Activated CD4-positive, alpha-beta memory T cell treated with anti-CD3 and anti-CD28 coated beads, Interleukin-2, amount 10 ng/mL, durations not matched to agents 7 days and 5 days (primary cell): ENCODE data around the gene OGFOD3. TPM values are rescaled to one million over a fixed set of nuclear protein-coding genes. Genes with fewer than 3 reads are reported as not detected.

Experiments
- CTCF ChIA-PET: fragments of 350-600 bp; sonication (Branson Sonifier 250); formaldehyde crosslinking; loops from one replicate; lab custom pipeline; 2021; ENCODE audit warnings: antibody characterized with exemption, inconsistent platforms; lab: Charles Lee
- POLR2A ChIA-PET: fragments of 350-600 bp; sonication (Branson Sonifier 250); formaldehyde crosslinking; loops from one replicate; lab custom pipeline; 2021; ENCODE audit warnings: antibody characterized with exemption; lab: Charles Lee
- DNase-seq: peaks from one replicate; pipeline ENCODE4 v3.0.0-alpha.2; 2020
- H3K27ac Mint-ChIP-seq: one replicate; pipeline ENCODE4 v1.8.0; 2021; ENCODE audit warnings: mild to moderate bottlenecking, mixed read lengths
- H3K27me3 Mint-ChIP-seq: one replicate; pipeline ENCODE4 v1.8.0; 2021; ENCODE audit warnings: mixed read lengths
- H3K36me3 Mint-ChIP-seq: one replicate; pipeline ENCODE4 v1.8.0; 2021; ENCODE audit warnings: low read depth, mixed read lengths
- H3K4me1 Mint-ChIP-seq: one replicate; pipeline ENCODE4 v1.8.0; 2021; ENCODE audit warnings: mixed read lengths
- H3K4me3 Mint-ChIP-seq: one replicate; pipeline ENCODE4 v1.8.0; 2021; ENCODE audit warnings: mild to moderate bottlenecking, mixed read lengths
- H3K9me3 Mint-ChIP-seq: one replicate; pipeline ENCODE4 v1.8.0; 2021; ENCODE audit warnings: mixed read lengths
- total RNA-seq, 2 experiments: library from RNA; stranded (reverse); gene quantifications; one replicate each; pipeline ENCODE4 v1.2.3, GENCODE V29; 2021

Gene OGFOD3
- total RNA-seq, 2 experiments from 2014 or later, result 26.7 to 29.4 TPM

DNA sequence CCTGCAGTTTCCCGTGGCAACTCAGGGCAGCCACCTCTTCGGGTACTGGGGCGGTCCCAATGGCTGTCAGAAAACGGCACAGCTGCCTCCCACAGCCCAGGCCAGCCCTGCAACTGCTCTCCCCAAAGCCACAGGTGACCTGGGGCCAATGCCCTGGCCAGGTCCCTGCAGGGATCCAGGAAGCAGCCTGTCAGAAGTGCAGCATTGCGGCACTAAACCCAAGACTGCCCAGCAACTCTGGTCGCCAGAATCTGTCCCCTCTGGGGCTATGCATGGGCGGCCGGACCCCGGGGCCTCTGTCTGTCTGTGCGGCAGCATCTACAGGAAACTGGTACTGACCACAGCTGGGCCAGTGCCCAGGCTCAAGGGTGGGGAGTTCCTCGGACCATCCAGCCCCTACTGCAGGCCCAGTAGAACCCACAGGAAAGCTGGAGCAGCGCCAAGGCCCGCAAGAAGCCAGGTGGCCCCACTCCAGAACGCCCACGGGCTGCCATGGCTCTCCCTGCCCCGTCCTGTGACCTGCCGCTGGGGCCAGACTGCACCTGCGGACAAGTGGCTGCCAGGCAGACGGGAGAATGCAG, 26.6 kb upstream of the OGFOD3 start:
- Mint-ChIP-seq H3K4me3 (no peak overlapping the region), H3K9me3 (no peaks in the 10 kb centered on the region), H3K36me3 (peaks cover 43% of the 10 kb centered on the region), H3K4me1 (peaks cover 26% of the 10 kb centered on the region), H3K27me3 (no peaks in the 10 kb centered on the region), H3K27ac (no peak overlapping the region)
- CTCF ChIA-PET, result no interaction called here
- DNase-seq, result no peak
- POLR2A ChIA-PET, result interaction anchor here (1.0 kb wide), 1 partner anchor 12 kb away, joined by 3 read pairs; no protein-coding TSS in a partner anchor

DNA sequence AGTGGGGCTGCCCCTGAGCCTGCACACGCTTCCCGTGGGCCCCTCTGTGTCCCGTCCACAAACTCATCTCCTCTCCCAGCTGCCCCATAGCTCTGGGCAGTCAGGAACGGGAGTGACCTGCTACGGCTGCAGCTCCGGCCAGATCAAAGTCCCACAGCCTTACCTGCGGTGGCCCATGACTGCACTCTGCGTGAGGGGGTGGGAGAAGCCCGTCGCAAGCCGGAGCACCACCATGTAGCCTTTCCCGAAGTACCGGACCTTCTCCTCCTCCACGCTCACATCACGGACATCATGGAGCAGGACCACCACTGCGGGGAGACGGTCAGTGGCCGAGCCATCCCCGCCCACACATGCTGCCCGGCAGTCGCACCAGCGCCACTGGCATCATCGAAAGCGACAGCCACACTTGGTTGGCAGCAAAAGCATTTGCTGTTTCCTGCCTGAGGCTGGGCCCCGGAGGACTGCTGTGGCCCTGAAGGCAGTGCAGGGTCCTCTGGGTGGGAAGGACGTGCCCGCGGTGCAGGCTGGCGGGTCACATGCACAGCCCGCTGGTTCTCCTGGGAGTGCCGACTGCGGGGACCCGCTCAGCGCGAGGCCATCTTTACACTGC, 26.0 kb upstream of the OGFOD3 start:
- H3K27me3 Mint-ChIP-seq, result no peaks in the 10 kb centered on the region
- H3K4me1 Mint-ChIP-seq, result peaks cover 26% of the 10 kb centered on the region
- H3K27ac Mint-ChIP-seq, result no peak overlapping the region
- H3K9me3 Mint-ChIP-seq, result no peaks in the 10 kb centered on the region
- ChIA-PET POLR2A (interaction anchor here (1.0 kb wide), 1 partner anchor 13 kb away, joined by 3 read pairs; no protein-coding TSS in a partner anchor), CTCF (no interaction called here)
- no peak overlapping the region for H3K4me3 Mint-ChIP-seq
- peaks cover 37% of the 10 kb centered on the region for H3K36me3 Mint-ChIP-seq
- no peak for DNase-seq

DNA sequence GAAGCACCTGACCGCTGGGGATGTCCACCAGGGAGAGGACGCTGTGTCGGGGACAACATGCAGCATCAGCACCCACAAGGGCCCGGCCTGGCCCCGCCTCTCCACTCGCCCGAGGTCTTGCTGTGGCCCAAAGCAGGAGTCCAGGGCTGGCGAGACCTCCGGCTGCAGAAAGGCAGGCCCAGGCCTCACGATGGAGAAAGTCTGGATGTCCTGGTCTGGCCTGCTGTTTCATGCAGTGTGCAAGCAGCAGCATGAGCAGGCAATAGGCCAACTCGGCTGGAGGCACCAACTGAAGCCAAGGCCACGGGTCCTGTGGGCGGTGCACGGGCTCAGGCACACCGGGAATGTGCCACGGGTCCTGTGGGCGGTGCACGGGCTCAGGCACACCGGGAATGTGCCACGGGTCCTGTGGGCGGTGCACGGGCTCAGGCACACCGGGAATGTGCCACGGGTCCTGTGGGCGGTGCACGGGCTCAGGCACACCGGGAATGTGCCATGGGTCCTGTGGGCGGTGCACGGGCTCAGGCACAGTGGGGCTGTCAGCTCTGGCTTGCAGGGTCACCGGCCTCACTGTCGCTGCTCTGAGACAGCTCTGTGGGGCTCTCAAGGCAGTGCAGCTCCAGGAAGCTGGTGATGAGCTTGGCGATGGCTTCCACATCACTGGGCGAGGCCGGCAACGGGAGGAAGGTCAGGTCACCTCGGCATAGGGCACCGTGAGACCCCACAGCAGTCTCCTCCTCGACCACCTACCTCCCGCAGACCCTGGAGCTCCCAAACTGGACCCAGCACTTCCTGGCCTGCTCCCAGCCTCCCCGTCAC, 25.3 kb upstream of the OGFOD3 start:
- CTCF ChIA-PET, result no interaction called here
- Mint-ChIP-seq H3K4me1 (peaks cover 22% of the 10 kb centered on the region), H3K36me3 (peaks cover 32% of the 10 kb centered on the region), H3K27me3 (no peaks in the 10 kb centered on the region), H3K27ac (no peak overlapping the region), H3K4me3 (no peak overlapping the region), H3K9me3 (no peaks in the 10 kb centered on the region)
- POLR2A ChIA-PET, result interaction anchor here (1.0 kb wide), 1 partner anchor 14 kb away, joined by 3 read pairs; no protein-coding TSS in a partner anchor
- DNase-seq, result no peak

GRCh38 chr17:82442643-82443464, 24.5 kb upstream of the OGFOD3 start:
- Mint-ChIP-seq H3K4me3 (no peak overlapping the region), H3K9me3 (no peaks in the 10 kb centered on the region), H3K27me3 (no peaks in the 10 kb centered on the region), H3K4me1 (peaks cover 19% of the 10 kb centered on the region), H3K27ac (no peak overlapping the region), H3K36me3 (peaks cover 33% of the 10 kb centered on the region)
- ChIA-PET POLR2A (interaction anchor here (0.8 to 1.6 kb wide), 3 partner anchors 15 to 24 kb away, joined by 3 to 4 read pairs (median 3); partner anchors contain the start of gene NARF), CTCF (no interaction called here)
- DNase-seq, result no peak

DNA sequence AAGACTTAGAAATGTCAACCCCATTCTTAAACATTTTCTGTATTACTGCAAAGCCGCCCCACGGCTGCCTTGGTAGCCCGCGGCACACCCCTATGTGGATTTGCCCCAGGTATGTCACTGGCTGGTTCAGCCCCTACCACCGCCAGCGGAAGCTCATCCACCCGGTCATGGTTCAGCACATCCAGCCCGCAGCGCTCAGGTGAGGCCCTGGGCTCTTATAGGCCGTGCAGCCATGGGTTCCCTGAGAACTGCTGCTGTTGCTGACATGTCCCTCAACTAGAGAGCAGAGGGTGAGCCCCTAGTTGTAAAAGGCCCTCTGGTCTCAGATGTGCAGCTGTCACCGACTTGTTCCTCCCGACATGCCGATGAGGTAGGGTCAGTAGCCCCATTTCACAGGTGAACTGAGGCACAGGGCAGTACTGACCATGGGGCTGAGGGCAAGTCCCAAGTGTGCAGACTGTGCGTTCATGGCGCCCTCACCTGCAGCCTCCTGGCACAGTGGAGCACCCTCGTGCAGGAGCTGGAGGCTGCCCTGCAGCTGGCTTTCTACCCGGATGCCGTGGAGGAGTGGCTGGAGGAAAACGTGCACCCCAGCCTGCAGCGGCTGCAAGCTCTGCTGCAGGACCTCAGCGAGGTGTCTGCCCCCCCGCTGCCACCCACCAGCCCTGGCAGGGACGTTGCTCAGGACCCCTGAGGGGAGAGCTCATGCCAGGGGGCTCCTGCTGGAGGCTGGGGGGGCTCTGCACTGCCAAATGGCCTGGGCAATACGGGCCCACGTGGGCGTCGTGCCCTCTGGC, 23.5 kb upstream of the OGFOD3 start:
- no peak overlapping the region for H3K4me3 Mint-ChIP-seq
- no peaks in the 10 kb centered on the region for H3K9me3 Mint-ChIP-seq
- H3K36me3 Mint-ChIP-seq, result peaks cover 34% of the 10 kb centered on the region
- peaks cover 12% of the 10 kb centered on the region for H3K4me1 Mint-ChIP-seq
- no peaks in the 10 kb centered on the region for H3K27me3 Mint-ChIP-seq
- DNase-seq, result no peak
- POLR2A ChIA-PET, result interaction anchor here (0.8 to 1.6 kb wide), 3 partner anchors 16 to 23 kb away, joined by 3 to 4 read pairs (median 3); partner anchors contain the start of gene NARF
- CTCF ChIA-PET, result no interaction called here
- no peak overlapping the region for H3K27ac Mint-ChIP-seq

- POLR2A ChIA-PET, result interaction anchor here (1.1 to 1.6 kb wide), 2 partner anchors 8 to 22 kb away, joined by 3 to 4 read pairs; no protein-coding TSS in a partner anchor
- CTCF ChIA-PET, result no interaction called here
- no peak overlapping the region for H3K4me3 Mint-ChIP-seq
- peaks cover 5% of the 10 kb centered on the region for H3K4me1 Mint-ChIP-seq
- no peak overlapping the region for H3K27ac Mint-ChIP-seq
- no peaks in the 10 kb centered on the region for H3K9me3 Mint-ChIP-seq
- H3K36me3 Mint-ChIP-seq, result peaks cover 26% of the 10 kb centered on the region
- H3K27me3 Mint-ChIP-seq, result no peaks in the 10 kb centered on the region
- no peak for DNase-seq
These were observed 22.7 kb upstream of the OGFOD3 start for GRCh38 chr17:82440991-82441627.

DNA sequence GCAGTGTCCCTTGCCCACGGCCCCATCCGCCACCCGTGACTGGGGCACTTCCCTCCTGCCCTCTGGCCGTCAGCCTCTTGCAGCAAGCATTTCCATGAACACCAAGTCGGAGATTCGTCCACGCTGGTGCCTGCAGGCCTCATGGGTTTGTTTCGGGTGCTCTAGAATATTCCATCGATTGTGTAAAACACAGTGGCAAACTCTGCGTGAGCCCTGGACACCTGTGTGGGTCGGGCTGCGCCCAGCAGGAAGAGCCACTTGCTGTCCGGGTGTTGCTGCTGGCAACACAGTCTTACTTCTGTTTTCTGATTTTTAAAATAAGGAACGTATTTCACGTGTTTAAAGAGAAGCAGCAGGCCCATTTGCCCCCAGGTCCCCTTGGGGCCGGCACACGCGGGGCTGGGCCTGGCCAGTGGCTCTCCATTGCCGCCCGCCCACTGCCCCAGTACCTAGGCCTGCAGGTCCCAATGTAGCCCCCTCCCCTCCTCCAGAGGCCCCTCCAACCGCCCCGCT, 22.1 kb upstream of the OGFOD3 start:
- ChIA-PET CTCF (no interaction called here), POLR2A (interaction anchor here (1.1 kb wide), 1 partner anchor 9 kb away, joined by 4 read pairs; no protein-coding TSS in a partner anchor)
- H3K27me3 Mint-ChIP-seq, result no peaks in the 10 kb centered on the region
- peaks cover 21% of the 10 kb centered on the region for H3K36me3 Mint-ChIP-seq
- no peaks in the 10 kb centered on the region for H3K9me3 Mint-ChIP-seq
- no peak overlapping the region for H3K4me3 Mint-ChIP-seq
- no peak overlapping the region for H3K27ac Mint-ChIP-seq
- no peak for DNase-seq
- no peaks in the 10 kb centered on the region for H3K4me1 Mint-ChIP-seq

- H3K4me3 Mint-ChIP-seq, result no peak overlapping the region
- no peak for DNase-seq
- peaks cover 4% of the 10 kb centered on the region for H3K4me1 Mint-ChIP-seq
- CTCF ChIA-PET, result no interaction called here
- no peaks in the 10 kb centered on the region for H3K27me3 Mint-ChIP-seq
- no peak overlapping the region for H3K27ac Mint-ChIP-seq
- POLR2A ChIA-PET, result interaction anchor here (1.1 kb wide), 1 partner anchor 9 kb away, joined by 4 read pairs; no protein-coding TSS in a partner anchor
- H3K9me3 Mint-ChIP-seq, result no peaks in the 10 kb centered on the region
- H3K36me3 Mint-ChIP-seq, result peaks cover 21% of the 10 kb centered on the region
These were observed 21.5 kb upstream of the OGFOD3 start for GRCh38 chr17:82439829-82440365.

DNA sequence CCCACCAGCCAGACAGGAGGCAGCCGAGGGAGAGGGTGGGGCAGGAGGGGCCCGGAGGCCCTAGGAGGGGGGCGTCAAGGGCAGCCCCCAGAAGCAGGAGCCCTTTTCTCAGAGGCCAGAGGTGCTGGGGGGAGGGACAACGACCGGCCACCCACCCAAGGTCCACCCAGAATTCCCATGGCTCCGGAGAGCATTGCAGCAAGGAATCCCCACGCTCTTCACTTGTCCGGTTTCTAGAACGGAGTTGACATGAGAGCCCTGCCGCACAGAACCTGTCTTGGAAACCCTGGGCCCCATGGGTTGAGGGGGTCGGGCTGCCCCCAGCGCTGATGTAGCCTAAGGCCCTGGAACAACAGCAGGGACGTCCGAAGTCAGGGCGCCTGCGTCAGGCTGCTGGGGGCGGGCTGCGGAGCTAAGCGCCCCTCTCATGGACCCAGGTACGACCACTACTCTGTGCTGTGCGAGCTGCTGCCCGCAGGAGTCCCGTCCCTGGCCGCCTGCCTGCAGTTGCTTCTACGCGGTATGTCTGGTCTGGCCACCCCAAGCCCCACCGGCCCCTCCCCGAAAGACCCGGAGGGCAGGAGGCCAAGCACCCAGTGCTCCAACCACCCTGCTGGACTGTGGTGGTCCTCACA, 20.9 kb upstream of the OGFOD3 start:
- no peaks in the 10 kb centered on the region for H3K27me3 Mint-ChIP-seq
- H3K4me3 Mint-ChIP-seq, result no peak overlapping the region
- DNase-seq, result no peak
- no peak overlapping the region for H3K27ac Mint-ChIP-seq
- peaks cover 18% of the 10 kb centered on the region for H3K36me3 Mint-ChIP-seq
- CTCF ChIA-PET, result no interaction called here
- peaks cover 8% of the 10 kb centered on the region for H3K4me1 Mint-ChIP-seq
- no peaks in the 10 kb centered on the region for H3K9me3 Mint-ChIP-seq
- POLR2A ChIA-PET, result interaction anchor here (1.3 to 2.6 kb wide), 3 partner anchors 10 to 47 kb away, joined by 4 to 12 read pairs (median 10); no protein-coding TSS in a partner anchor

GRCh38 chr17:82438401-82439193, 20.2 kb upstream of the OGFOD3 start:
- ChIA-PET CTCF (interaction anchor here (0.6 kb wide), 1 partner anchor 97 kb away, joined by 3 read pairs; no protein-coding TSS in a partner anchor), POLR2A (interaction anchor here (1.2 to 2.6 kb wide), 4 partner anchors 11 to 60 kb away, joined by 3 to 12 read pairs (median 7); no protein-coding TSS in a partner anchor)
- H3K27me3 Mint-ChIP-seq, result no peaks in the 10 kb centered on the region

More at GRCh38 chr17:82438401-82439193, 20.2 kb upstream of the OGFOD3 start:
- Mint-ChIP-seq H3K36me3 (peaks cover 20% of the 10 kb centered on the region), H3K9me3 (no peaks in the 10 kb centered on the region), H3K27ac (no peak overlapping the region), H3K4me1 (peaks cover 13% of the 10 kb centered on the region), H3K4me3 (no peak overlapping the region)
- no peak for DNase-seq
